ENCODE results near the gene NCAPD3. TPM values are rescaled to one million over a fixed set of nuclear protein-coding genes. Genes with fewer than 3 reads are reported as not detected.

The NCAPD3 gene
- total and polyA plus RNA-seq, 9 of the 15 experiments (the other 6 are each of a cell fraction or from before 2014, with no cell fraction given) = 23.6 to 80.6 (median 58.6) TPM

DNA sequence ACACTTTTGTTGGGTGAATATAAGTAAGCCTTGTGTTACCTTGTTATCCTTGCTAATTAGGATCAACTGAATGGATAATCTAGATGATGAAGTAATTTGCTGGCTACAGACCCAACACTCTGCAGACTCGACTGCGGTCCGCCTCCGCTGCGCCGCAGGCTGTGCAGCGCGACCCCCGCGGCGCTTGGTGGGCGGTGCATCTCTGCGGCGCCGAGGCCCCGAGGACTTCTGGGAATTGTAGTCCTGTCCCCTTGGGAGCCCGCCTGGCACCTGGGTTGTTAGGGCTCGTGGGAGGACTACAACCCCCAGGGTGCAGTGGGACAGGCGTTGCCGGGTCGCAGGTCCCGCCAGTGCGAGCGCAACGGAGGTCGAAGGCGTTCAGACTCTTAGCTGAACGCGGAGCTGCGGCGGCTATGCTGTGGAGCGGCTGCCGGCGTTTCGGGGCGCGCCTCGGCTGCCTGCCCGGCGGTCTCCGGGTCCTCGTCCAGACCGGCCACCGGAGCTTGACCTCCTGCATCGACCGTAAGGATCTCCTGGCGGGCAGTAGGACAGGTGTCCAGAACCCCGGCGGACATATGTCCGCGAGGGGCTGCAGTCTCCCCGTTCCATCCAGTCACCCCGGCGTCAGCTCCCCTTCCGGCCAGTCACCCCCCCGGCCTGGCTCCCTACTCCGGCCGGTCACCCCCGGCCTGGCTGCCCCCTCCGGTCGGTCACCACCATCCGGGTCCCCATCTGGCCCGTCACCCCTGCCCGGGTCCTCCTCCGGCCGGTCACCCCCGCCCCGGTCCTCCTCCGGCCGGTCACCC lies 29.6 kb upstream of the NCAPD3 start, which contains the start of the genes ACAD8 and THYN1 (continued):
- TF ChIP-seq CBX8 (IDR thresholded peaks at IDR 0.05; ENCODE audit: borderline replicate concordance, extremely low read depth, low read depth, low read length, poor library complexity, severe bottlenecking) (no peak), CCAR2 (IDR thresholded peaks at IDR 0.05; ENCODE audit: low read depth, low read length) (no peak), BRD4 (IDR thresholded peaks at IDR 0.05) (no peak), ZNF253 (CRISPR knock-in tag; conservative IDR thresholded peaks at IDR 0.05) (no peak), KLF1 (tag; IDR thresholded peaks at IDR 0.05) (peak; percentile 66; the same call in 1 of the 2 replicates), RBM25 (IDR thresholded peaks at IDR 0.05; ENCODE audit: low read depth, low read length, severe bottlenecking) (no peak), JUND (IDR thresholded peaks at IDR 0.05; ENCODE audit: borderline replicate concordance, low read depth, low read length) (peak; percentile 40; the same call in 1 of the 2 replicates), JUND (tag; IDR thresholded peaks at IDR 0.05; ENCODE audit: borderline replicate concordance, low read depth, low read length) (no peak), SMAD4 (CRISPR knock-in tag; conservative IDR thresholded peaks at IDR 0.05) (peak; percentile 49), SIX5 (IDR thresholded peaks at IDR 0.05; ENCODE audit: borderline replicate concordance in 1 of 2, insufficient read depth in 1 of 2, low read depth in 1 of 2, low read length in 2 of 2) (peak; percentile 87 to 91), KAT8 (IDR thresholded peaks at IDR 0.05; ENCODE audit: low read depth) (no peak), SMARCA4 (IDR thresholded peaks at IDR 0.05) (no peak), ELF2 (CRISPR knock-in tag; IDR thresholded peaks at IDR 0.05) (no peak), DNMT1 (IDR thresholded peaks at IDR 0.05) (no peak)
- TF ChIP-seq, protein P1, sequence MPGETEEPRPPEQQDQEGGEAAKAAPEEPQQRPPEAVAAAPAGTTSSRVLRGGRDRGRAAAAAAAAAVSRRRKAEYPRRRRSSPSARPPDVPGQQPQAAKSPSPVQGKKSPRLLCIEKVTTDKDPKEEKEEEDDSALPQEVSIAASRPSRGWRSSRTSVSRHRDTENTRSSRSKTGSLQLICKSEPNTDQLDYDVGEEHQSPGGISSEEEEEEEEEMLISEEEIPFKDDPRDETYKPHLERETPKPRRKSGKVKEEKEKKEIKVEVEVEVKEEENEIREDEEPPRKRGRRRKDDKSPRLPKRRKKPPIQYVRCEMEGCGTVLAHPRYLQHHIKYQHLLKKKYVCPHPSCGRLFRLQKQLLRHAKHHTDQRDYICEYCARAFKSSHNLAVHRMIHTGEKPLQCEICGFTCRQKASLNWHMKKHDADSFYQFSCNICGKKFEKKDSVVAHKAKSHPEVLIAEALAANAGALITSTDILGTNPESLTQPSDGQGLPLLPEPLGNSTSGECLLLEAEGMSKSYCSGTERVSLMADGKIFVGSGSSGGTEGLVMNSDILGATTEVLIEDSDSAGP (CRISPR knock-in tag; IDR thresholded peaks at IDR 0.05) = no peak
- TF ChIP-seq, protein P2, sequence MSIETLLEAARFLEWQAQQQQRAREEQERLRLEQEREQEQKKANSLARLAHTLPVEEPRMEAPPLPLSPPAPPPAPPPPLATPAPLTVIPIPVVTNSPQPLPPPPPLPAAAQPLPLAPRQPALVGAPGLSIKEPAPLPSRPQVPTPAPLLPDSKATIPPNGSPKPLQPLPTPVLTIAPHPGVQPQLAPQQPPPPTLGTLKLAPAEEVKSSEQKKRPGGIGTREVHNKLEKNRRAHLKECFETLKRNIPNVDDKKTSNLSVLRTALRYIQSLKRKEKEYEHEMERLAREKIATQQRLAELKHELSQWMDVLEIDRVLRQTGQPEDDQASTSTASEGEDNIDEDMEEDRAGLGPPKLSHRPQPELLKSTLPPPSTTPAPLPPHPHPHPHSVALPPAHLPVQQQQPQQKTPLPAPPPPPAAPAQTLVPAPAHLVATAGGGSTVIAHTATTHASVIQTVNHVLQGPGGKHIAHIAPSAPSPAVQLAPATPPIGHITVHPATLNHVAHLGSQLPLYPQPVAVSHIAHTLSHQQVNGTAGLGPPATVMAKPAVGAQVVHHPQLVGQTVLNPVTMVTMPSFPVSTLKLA (conservative IDR thresholded peaks at IDR 0.05) = peak in 1 of 2 experiments; percentile 84; a peak in 3 of 4 replicates
